IPS DF 4.7 (cell line): ENCODE results near the gene HPGD.
"Not testable (repeated sequence)": the region's sequence is repeated elsewhere in the genome, so short reads cannot be mapped to it uniquely, and the experiment has no call there.

Experiments
- DNase-seq: peaks from one replicate; pipeline ENCODE4 v3.0.0-alpha.2; 2013; ENCODE audit warnings: low spot score; ENCODE audit errors: extremely low read depth

Gene HPGD

DNA sequence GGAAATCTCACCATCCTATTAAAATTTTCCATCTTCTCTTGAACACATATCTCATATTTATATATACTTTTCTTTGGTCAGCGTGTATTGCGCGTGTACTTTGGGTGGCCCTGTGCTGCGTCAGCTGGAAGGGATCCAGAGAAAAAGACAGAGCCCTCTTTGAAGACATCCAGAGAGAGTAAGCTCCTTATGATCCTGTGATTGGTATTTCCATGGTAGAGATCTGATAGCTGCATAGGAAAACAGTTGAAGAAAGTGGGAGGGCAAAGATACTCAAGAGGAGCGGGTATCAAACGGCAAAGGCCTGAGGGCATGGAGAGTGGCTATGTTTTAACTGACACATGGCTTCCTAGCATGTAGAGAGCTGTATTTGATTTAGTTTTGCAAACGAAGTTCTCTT, 4.4 kb upstream of the HPGD start:
- no peak for DNase-seq

DNA sequence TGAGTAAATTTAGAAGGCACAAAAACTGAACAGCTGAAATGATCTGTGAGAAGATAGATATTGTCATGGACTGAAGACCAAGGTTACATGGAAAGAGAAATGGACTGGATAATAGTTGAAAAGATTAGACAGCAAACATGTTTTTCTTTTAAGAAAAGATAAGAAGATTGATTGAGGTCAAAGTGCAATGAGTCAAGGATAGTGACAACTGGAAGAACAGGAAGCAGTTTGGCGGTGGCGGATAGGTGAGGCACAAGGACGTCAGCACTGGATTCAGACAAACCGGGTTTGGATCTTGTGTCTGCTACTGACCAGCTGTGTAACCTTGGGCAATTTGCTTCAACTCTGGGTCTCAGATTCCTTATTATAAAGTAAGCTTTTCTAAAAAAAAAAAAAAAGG, 2.0 kb upstream of the HPGD start:
- no peak for DNase-seq

DNA sequence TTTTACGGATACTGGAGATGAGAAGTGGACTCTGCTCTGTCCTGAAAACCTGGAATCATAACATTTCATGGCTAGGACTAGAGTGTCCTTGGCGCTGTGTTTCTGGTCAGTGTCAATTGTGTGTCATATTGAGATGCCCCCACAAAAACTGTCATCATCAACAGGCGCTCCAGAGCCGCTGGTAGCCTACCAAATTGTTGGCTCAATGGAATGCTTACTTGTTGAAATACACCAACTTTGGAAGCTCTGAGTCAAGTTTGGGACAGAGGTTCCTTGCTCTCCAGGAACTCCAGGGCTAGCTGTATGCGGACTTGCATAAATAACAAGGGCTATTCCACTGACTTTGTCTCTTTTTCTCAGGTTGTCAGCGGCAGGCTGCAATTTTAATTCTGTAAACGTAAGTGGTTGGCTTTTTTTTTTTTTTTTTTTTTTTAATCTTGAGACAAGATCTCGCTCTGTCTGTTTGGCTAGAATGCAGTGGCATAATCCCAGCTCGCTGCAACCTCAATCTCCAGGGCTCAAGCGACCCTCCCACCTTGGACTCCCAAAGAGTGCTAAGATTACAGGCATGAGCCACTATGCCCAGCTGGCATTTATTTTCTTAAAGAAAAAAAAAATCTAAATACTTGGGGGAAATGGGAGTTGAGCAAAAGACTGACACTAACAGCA, 871 bp upstream of the HPGD start:
- no peak for DNase-seq

DNA sequence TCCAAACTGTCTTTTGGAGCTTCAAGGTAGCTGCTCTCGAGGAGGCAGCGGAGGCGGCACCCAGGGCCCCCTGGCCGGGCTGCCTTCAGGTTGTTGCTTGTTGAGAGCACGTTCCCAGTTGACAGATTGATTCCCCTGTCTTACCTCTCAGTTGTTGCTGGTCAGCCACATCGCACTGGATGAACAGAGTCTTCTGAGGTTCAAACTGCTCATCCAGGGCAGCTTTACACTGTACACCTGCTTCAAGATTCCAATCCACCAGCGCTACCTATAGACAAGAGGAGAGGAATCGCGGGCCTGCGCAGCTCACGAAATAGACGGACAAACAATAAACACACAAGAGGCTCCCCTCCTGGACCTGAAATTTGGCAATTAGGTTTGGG, 497 bp downstream of the HPGD start:
- no peak for DNase-seq

DNA sequence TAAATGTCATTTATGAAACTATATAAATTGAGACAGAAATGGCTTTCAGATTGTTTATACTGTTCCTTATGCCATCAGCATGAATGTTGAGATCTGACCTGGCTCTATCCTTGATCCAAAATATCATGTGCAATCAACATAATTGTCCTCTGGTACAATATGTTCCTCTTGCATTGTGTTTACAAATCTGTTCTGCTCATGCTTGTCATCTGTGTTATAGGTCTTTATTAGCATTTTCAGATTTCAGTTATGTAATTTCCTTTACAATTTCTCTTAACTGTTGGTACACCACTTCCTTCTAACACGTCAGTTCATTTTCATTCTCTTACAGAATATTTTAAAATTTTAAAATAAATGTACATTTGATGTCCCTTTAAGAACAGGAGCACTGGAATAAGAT, 1.6 kb downstream of the HPGD start:
- DNase-seq, result no peak

DNA sequence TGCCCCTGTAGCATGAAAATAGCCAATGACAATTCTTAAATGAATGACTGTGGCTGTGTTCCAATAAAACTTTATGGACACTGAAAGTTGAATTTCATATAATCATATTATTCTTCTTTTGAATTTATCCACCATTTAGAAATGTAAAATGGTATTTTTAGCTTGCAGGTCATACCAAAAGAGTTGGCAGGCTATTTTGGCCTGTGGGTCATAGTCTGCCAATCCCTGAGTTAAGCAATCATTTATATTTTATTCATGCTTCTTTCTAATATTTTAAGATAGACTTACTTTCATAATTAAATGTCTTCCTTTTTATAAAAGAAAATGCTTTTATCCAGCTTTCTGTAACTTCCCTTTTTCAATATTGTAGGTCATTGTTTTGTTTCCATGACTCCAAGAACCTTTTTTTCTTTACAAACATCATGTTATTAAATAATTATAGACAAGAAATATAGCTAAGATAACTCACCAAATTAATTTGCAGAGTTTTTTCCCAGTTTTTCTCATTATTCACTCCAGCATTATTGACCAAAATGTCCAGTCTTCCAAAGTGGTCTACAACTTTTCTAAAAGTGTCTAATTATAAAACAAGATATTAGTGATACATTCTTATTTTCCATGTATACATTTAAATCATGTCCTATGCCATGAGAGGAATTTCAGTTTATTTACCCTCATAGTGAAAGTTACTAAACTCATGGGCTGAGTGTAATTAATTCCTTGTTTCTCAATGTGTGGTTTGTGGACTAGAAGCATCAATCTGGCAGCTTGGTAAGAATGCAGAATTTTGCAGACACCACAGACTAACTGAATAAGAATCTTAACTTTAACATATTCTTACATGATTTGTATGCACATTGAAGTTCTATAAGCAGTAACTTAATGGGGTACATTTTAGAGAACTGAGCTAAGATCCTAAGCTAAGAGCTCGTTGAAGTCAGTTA, 4.5 kb downstream of the HPGD start:
- no peak for DNase-seq

DNA sequence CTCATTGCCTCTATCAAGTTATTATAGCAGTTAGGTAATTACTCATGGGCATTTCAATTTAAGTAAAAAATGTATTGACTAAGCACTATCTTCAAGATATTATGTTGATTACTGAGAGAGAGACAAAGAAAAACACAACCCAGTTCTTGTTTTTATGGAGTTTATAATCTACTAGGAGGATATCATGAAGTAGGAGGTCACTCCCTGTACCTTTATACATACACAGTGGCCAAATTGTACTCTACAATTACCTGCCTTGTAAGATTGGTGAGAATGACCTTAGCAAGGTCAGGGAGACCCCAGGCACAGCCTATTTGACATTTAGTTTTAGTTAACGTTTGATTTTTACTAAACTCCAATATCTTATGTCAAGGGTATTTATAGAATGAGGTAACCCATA, 5.5 kb downstream of the HPGD start:
- DNase-seq, result no peak

DNA sequence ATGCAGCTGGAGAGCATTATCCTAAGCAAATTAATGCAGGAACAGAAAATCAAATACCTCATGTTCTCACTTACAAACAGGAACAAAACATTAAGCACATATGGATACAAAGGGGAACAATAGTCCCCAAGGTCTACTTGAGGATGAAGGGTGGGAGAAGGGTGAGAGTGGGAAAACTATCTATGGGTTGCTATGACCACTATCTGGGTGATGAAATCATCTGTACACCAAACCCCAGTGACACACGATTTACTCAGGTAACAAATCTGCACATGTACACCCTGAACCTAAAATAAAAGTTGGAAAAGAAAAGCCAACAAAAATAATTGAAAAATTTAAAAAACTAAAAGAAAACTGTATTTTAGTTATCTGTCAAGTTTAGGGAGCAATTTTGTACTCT, 5.9 kb downstream of the HPGD start:
- no peak for DNase-seq

DNA sequence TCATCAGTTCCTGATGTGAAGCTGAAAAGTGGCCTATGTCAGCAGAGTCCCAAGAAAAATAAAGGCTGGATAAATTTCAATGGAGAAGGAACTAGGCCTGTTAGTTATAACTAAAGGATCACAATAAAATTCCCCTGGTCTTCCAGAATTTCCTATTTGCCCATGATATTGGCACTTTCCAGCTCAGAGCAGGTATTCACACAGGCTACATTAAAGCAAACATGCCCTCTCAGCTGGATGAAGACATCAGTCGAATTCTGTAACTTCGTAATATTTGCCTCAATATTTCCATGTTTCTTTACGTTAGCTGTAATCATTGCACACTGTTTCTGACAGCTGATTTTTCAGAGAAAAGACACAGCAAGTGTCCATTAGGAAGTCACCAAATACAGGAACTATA, 9.5 kb downstream of the HPGD start:
- DNase-seq, result no peak

DNA sequence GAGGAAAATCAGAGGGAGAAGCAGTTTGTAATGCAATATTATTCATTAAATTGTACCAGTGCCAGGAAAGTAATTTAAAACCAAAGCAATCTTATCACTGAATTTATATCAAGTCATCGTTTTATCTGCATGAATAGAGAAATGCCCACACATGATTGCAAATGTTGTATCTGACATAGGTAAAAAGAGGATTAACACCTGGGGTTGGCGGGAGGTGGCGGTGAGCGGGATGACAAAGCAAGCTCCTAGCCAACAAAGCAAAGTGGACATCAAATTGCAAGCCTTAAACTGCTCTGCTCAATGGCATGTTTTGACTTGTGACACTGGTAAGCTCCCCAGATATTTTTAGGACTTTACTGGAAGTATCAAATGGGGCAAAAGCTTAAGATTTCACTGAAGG, 16.4 kb downstream of the HPGD start:
- no peak for DNase-seq

DNA sequence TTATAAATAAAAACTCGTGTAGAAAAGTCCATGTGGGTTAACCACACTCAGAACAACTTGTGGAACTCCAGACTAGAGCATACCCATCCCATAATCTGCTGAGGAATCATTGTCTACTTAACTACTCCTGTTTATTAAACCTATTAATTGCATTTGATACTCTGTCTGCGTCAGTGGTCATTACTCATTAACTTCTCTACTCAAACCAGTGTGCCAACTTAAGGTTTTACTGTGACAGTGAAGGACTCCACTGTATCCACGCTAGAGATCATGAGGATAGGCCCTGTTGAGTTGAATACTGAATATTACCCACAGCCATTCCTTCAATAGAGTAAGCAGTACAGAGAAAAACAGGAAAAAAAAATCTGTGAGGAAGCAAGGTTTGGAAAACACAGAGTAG, 17.3 kb downstream of the HPGD start:
- DNase-seq, result no peak

DNA sequence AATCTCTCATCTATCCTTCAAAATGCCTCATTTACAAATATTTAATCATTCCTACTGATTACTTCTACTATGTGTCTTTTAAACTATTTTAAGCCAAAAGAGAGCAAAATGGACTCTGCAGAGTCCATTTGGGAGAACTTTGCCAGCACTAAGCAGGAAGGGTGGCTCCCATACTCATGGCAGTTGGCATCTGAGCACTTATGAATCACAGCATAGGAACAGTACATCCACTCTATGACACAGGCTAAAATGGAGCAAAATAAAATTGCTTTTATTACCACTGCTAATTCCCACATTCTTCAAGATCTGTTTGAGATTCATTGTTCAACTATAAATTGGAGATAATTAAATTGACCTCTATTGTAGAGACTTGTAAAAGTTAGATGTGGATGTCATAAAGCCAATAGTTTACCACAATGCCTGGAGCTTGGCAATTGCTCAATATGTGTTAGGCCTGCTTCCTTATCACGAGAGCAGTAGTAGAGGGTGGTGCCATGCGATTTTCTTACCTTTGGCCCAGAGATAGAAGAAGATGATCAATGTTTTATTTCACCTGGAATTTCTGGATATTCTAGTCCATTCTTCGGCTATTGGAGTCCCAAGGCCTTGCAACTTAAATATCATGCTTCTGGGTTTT, 19.1 kb downstream of the HPGD start:
- DNase-seq, result no peak

DNA sequence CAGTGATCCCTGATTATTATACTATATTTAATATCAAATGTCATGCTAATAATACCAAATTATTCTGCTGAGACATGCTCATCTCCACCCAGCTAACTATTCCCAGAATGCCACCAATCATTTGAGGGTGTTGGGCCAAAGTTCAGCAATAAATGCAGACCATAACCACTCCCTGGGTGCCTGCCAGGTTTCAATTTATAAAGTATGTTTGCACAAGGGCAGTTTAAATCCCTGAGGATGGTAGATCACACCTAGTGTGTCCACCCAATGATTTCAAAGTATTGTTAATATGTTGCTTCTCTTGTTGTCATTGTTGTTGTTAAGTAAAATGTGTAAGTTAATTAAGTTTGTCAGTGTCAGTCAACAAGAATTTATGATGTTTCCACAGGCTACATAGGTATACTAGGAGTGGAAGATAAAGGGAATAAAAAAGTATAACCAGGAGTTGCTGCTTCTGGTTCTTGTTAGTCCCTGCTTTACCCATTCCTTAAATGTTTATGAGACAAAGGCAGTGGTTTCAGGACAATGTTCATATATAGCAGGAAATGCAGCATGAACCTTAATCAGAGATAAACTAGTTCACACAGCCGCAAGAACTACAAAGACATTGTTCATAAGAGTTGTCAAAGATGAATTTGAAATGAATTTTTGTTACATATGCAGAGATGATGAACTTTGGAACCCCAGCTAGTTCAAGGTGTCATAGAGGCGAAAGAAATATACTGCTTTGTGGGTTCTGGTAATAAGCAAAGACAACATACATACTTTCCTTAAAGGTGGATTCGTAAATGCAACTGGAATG, 25.5 kb downstream of the HPGD start:
- DNase-seq, result no peak

DNA sequence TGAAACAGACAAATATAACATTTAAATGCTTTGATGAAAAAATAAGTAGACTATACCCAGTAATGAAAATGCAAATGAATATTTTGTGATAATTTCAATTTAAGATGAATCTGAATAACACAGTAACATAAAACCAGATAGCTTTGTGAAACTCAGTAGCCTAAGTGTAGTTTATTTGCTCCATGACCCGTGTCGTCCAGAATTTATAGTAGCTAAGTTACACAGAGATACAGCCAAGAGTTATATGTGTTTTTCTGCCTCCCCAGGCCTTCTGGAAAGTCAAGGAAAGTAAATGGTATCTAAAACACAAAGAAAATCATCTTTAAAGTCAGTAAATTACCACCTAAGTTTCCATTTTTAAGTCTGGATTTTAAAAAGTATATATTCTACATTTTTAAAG, 26.7 kb downstream of the HPGD start:
- DNase-seq, result no peak

DNA sequence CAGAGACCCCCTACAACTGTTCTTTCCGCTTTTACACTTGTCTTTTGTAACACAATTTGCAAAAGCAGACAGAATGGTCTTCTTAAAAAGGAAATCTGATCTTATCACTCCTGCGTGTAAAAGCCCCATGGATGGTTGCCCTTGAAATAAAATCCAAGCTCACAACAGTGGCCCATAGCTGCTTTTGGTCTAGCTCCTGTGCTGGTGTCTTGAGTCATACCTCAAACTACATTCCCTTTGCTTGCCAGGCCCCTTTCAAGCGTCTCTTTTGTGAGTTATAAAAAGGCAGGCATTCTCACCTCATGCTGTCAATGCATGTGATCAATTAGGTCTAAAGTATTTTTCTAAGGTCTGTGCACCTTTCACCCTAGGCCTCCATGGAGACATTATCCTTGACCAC, 27.6 kb downstream of the HPGD start:
- DNase-seq, result no peak

DNA sequence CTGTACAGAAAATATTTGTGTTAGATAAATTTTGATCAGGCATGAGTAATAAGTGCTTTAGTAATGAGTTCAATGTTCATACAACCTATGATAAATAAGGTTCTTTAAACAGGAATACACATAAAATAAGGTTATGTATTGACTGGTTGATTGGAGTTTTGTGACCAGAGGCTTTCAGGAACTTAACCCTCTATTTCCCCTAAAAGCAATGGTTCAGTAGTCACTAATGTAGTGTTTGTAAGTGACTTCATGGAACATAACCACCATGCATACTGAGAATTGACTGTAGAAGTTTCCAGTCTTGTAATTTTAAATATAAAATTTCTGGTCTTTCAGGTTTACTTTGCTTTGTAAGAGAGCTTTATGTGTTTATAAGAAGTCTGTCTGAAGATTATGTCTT, 28.1 kb downstream of the HPGD start:
- DNase-seq, result no peak

DNA sequence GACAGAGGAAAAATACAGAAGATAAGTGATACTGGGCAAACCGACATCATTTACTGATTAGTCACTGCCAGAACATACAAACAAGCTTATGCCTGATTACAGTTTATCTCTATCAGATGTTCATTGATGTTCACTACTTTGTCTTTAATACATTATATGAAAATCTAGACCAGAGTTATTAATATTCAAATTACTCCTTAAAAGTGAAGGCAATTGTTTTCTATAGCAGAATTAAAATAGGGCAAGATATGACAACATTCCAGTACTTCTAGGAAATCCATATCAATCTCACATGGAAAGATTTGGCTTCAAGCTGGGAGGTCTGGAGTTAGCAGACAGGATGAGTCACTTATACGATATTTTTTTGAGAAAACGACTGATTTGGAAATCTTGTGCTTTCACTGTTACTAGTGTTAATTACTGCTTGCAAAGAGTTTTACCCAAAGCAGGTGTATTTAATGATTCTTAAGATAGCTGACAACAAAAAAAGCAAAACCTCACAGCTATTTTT, 31.8 kb downstream of the HPGD start:
- DNase-seq, result no peak

DNA sequence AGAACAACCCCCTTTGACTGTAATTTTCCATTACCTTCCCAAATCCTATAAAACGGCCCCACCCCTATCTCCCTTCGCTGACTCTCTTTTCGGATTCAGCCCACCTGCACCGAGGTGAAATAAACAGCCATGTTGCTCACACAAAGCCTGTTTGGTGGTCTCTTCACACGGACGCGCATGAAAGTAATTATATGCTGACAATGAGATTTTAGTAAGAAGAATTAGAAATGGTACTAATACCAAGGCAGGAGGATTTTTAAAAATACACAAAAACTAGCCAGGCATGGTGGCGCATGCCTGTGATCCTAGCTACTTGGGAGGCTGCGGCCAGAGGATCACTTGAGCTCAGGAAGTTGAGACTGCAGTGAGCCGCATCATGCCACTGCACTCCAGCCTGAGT, 33.9 kb downstream of the HPGD start:
- DNase-seq, result not testable (repeated sequence)

DNA sequence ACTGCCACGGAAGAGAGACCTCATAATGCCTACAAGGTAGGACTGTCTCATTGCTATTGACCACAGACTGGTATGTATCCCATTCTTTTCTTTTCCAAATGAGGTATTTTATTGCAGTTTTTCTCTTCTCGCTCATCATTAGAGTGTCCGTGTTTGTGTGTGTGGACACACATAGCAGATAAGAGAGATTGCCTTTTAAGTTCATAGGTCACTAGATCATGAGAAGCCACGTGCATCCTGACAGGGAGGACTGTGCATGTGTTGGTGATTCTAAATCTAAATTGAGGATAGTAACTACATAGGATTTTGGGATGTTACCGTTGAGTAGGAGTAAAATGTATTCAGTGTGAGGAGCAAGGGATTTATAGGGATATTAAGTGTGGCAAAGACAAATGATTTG, 37.3 kb downstream of the HPGD start:
- no peak for DNase-seq

DNA sequence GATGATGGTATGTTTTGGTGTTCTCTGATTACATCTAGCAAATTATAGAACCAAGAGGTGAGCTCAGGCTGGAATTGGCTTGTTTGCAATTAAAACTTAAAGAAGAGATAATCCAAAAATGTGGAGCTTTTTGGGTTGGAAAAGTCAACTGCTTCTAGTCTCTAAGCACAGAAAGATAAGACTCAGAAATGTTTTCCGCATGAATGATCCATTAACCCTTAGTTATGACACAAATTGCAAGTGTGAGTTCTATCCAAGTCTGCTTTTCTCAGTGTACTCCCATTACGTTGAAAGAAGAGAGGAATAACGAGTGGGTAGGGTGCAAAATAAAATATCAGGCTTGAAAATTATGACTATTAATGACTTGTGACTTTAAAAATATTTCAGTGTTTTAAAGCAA, 38.5 kb downstream of the HPGD start:
- no peak for DNase-seq

DNA sequence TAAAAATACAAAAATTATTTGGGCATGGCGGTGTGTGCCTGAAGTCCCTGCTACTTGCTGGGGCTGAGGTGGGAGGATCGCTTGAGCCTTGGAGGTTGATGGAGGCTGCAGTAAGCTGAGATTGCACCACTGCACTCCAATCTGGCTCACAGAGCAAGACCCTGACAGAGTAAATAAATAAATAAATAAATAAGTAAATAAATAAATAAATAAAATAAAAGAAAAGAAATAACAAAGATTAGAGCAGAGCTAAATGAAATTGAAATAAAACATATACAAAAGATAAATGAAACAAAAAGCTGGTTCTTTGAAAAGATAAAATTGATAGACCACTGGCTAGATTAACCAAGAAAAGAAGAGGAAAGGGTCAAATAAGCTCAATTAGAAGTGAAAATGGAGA, 43.1 kb downstream of the HPGD start:
- DNase-seq, result no peak

DNA sequence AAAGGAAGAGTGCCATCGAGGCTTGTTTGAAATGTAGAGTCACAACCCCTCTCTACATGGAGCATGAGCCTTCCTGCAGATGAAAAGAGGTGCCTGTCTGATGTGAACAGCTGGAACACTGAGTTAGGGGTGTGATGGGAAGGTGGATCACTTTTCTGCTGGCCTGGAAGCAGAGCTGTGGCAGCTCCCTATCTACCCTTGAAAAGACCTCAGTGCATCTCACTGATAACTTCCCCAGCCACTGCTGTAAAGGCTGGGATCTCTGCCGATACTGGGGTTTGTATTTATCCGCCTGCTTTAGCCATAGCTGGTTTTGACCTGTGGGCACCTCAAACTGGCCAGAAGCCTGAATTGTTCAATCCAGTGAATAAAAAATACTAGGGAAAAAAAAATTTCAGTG, 46.8 kb downstream of the HPGD start:
- DNase-seq, result no peak
